ENCODE results near the gene FTCD.
A peak's percentile ranks its signal among the peaks of the same experiment; 100 is the strongest.
"Not testable (repeated sequence)": the region's sequence is repeated elsewhere in the genome, so short reads cannot be mapped to it uniquely, and the experiment has no call there.

Gene FTCD

GRCh38 chr21:46184625-46185555 lies 29.5 kb upstream of the FTCD start:
- H3K4me1 ChIP-seq (ENCODE audit: control insufficient read depth, insufficient read depth, low read length), result peaks cover 28% of the 10 kb centered on the region
- H3K36me3 ChIP-seq (ENCODE audit: insufficient read depth, low read length), result peaks cover 6% of the 10 kb centered on the region
- peak overlapping the region; percentile 95 for H3K4me2 ChIP-seq (ENCODE audit: low read length)
- H3K9me3 ChIP-seq (replicated peaks; ENCODE audit: low read length), result no peaks in the 10 kb centered on the region
- no peaks in the 10 kb centered on the region for H3K27me3 ChIP-seq (ENCODE audit: control insufficient read depth, insufficient read depth, low read length)
- peak overlapping the region; percentile 83 for H3K4me3 ChIP-seq (ENCODE audit: low read length)
- peak overlapping the region; percentile 47 for H3K9ac ChIP-seq (ENCODE audit: low read depth, low read length)

DNA sequence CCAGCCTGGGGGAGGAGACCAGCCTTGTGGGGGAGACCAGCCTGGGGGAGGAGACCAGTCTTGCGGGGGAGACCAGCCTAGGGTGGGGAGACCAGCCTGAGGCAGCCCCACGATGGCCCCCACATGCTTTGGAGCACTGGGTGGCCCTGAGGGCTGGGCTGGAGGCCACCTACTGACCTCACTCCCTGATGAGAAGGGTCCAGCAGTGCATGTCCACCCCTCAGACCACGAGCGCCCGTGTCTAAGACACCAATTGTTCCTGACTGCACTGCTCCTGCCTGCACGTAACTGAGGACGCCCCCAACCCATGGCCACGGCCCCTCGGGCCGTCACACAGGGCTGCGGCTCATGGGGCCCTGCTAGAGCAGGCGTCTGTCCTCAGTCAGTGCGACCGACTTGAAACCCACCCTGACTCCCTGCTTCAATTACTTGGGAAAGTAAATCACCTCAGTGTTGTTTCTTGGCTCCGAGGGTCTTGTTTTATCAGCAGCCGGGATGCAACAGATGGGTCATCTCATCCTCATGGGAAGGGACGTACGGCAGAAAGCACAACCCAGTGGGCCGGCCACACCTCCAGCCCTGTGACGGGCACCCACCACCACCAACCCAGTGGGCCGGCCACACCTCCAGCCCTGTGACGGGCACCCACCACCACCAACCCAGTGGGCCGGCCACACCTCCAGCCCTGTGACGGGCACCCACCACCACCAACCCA lies 28.7 kb upstream of the FTCD start, which contains the start of gene SPATC1L:
Gene SPATC1L (minus strand): TSS at position 550 of the 715 bp plus-strand sequence. CDS start 1,643 bp downstream, outside the sequence.
- Histone ChIP-seq H3K9me3 (replicated peaks; ENCODE audit: low read length) (no peaks in the 10 kb centered on the region), H3K4me2 (ENCODE audit: low read length) (peak within 1 kb of the TSS; percentile 96), H3K4me3 (ENCODE audit: low read length) (peak within 1 kb of the TSS; percentile 83), H3K9ac (ENCODE audit: low read depth, low read length) (peak within 1 kb of the TSS; percentile 68), H3K36me3 (ENCODE audit: insufficient read depth, low read length) (no peaks in the 10 kb centered on the region), H3K27me3 (ENCODE audit: control insufficient read depth, insufficient read depth, low read length) (no peaks in the 10 kb centered on the region), H3K4me1 (ENCODE audit: control insufficient read depth, insufficient read depth, low read length) (peaks cover 20% of the 10 kb centered on the region)

DNA sequence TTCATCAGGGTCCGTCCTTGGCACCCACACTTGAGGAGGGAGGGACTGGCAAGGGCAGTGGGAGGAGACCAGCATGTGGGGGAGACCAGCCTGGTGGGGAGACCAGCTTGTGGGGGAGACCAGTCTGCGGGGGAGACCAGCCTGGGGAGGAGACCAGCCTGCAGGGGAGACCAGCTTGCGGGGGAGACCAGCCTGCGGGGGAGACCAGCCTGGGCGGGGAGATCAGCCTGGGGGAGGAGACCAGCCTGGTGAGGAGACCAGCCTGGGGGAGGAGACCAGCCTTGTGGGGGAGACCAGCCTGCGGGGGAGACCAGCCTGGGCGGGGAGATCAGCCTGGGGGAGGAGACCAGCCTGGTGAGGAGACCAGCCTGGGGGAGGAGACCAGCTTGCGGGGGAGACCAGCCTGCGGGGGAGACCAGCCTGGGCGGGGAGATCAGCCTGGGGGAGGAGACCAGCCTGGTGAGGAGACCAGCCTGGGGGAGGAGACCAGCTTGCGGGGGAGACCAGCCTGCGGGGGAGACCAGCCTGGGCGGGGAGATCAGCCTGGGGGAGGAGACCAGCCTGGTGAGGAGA lies 28.0 kb upstream of the FTCD start:
- not testable (repeated sequence) for H3K27me3 ChIP-seq (ENCODE audit: control insufficient read depth, insufficient read depth, low read length); H3K36me3 ChIP-seq (ENCODE audit: insufficient read depth, low read length); H3K9me3 ChIP-seq (replicated peaks; ENCODE audit: low read length); H3K9ac ChIP-seq (ENCODE audit: low read depth, low read length)
- Histone ChIP-seq H3K4me2 (ENCODE audit: low read length) (peak overlapping the region; percentile 96), H3K4me3 (ENCODE audit: low read length) (peak overlapping the region; percentile 77), H3K4me1 (ENCODE audit: control insufficient read depth, insufficient read depth, low read length) (peaks cover 14% of the 10 kb centered on the region)

- Histone ChIP-seq H3K4me2 (ENCODE audit: low read length) (peak overlapping the region; percentile 60), H3K27me3 (ENCODE audit: control insufficient read depth, insufficient read depth, low read length) (no peaks in the 10 kb centered on the region), H3K36me3 (ENCODE audit: insufficient read depth, low read length) (no peaks in the 10 kb centered on the region), H3K4me3 (ENCODE audit: low read length) (peak overlapping the region; percentile 60), H3K4me1 (ENCODE audit: control insufficient read depth, insufficient read depth, low read length) (peaks cover 7% of the 10 kb centered on the region), H3K9me3 (replicated peaks; ENCODE audit: low read length) (no peaks in the 10 kb centered on the region), H3K9ac (ENCODE audit: low read depth, low read length) (no peak overlapping the region)
Measured at GRCh38 chr21:46182548-46183336, 27.4 kb upstream of the FTCD start.

- no peaks in the 10 kb centered on the region for H3K27me3 ChIP-seq (ENCODE audit: control insufficient read depth, insufficient read depth, low read length)
- H3K4me1 ChIP-seq (ENCODE audit: control insufficient read depth, insufficient read depth, low read length), result peaks cover 7% of the 10 kb centered on the region
Measured at GRCh38 chr21:46181953-46182547, 26.7 kb upstream of the FTCD start.

DNA sequence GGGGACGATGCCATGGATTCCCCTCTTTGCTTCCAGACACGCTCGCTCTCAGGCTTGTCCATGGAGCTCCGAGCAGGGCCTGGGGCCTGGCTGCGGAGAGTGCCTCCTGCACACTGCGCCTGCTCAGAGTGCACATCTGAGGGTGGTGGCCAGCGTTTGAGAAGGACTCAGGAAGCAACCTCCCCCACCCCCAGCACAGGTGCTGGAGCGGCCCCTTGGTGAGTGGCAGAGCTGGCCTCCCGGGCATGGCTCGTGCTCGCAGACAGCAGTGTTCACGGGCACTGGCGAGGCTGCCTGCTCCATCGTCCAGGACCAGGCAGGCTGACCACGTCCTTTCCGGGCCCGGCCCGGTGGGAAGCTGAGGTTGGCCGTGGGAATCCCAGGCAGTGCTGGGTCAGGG lies 26.1 kb upstream of the FTCD start:
- peaks cover 7% of the 10 kb centered on the region for H3K4me1 ChIP-seq (ENCODE audit: control insufficient read depth, insufficient read depth, low read length)
- H3K9me3 ChIP-seq (replicated peaks; ENCODE audit: low read length), result peaks cover 4% of the 10 kb centered on the region
- H3K4me3 ChIP-seq (ENCODE audit: low read length), result no peak overlapping the region
- H3K36me3 ChIP-seq (ENCODE audit: insufficient read depth, low read length), result no peaks in the 10 kb centered on the region
- H3K9ac ChIP-seq (ENCODE audit: low read depth, low read length), result no peak overlapping the region
- H3K4me2 ChIP-seq (ENCODE audit: low read length), result no peak overlapping the region
- H3K27me3 ChIP-seq (ENCODE audit: control insufficient read depth, insufficient read depth, low read length), result no peaks in the 10 kb centered on the region

More at GRCh38 chr21:46181953-46182547, 26.7 kb upstream of the FTCD start:
- no peaks in the 10 kb centered on the region for H3K9me3 ChIP-seq (replicated peaks; ENCODE audit: low read length)
- no peak overlapping the region for H3K4me3 ChIP-seq (ENCODE audit: low read length)
- H3K9ac ChIP-seq (ENCODE audit: low read depth, low read length), result no peak overlapping the region
- no peak overlapping the region for H3K4me2 ChIP-seq (ENCODE audit: low read length)
- no peaks in the 10 kb centered on the region for H3K36me3 ChIP-seq (ENCODE audit: insufficient read depth, low read length)

DNA sequence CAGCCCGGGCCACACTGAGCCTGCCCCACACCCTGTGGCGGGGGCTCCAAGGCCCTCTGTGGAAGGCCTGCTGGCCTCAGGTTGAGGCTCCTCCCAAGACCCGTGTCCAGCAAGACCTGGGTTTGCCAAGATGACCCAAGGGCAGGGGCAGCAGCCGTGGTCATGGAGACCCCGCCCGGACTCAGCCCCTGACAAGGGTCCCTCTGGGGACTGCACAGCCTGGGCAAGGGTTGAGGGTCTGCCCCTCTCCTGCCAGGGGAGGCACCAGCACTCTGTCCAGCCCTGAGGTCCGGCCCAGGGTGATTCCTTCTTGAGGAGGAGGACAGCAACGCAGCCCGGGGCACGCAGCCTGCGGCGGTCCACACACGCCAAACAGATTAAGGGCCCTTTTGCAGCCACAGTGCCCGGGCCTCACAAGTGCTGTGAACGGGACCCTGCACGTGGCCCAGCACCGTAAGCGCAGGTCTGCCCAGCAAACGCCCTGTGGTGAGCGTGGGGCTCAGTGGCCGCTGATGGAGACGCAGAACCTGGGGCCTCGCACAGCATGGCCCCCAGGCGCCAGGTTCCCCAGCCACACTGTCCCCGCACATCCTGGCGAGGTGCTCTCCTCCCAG lies 25.5 kb upstream of the FTCD start:
- no peak overlapping the region for H3K9ac ChIP-seq (ENCODE audit: low read depth, low read length)
- H3K27me3 ChIP-seq (ENCODE audit: control insufficient read depth, insufficient read depth, low read length), result no peaks in the 10 kb centered on the region
- no peak overlapping the region for H3K4me3 ChIP-seq (ENCODE audit: low read length)
- H3K4me2 ChIP-seq (ENCODE audit: low read length), result no peak overlapping the region
- peaks cover 7% of the 10 kb centered on the region for H3K4me1 ChIP-seq (ENCODE audit: control insufficient read depth, insufficient read depth, low read length)
- H3K36me3 ChIP-seq (ENCODE audit: insufficient read depth, low read length), result no peaks in the 10 kb centered on the region
- peaks cover 5% of the 10 kb centered on the region for H3K9me3 ChIP-seq (replicated peaks; ENCODE audit: low read length)

DNA sequence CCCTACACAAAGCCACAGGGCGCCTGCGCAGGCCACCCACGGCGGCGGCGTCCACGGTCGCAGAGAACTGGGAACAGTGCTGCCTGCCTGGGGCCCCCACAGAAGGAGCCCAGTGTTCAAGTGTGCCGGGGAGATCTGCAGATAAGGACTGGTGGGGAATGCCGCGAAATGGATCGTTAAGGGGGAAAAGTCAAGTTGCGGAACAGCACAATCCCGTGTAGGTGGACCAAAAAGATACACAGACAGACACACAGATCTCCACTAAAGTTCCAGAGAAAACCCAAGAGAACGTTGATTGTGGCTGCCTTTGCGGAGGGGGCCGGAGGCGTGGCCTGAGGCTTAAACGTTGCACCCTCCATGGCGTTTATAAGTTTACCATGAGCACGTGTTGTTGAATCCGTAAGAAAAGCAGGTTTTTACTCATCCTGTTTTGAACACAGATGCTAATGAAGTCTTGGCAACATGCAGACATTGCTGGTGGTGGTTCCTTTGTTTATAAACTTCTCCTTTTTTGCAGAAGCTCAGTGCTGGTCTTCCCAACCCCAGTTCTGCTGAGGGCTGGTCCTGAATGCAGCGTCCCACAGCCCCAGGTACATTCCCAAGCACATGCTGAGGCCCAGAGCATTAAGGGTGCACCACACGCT lies 24.8 kb upstream of the FTCD start:
- Histone ChIP-seq H3K27me3 (ENCODE audit: control insufficient read depth, insufficient read depth, low read length) (no peaks in the 10 kb centered on the region), H3K9me3 (replicated peaks; ENCODE audit: low read length) (peaks cover 5% of the 10 kb centered on the region), H3K9ac (ENCODE audit: low read depth, low read length) (no peak overlapping the region), H3K4me2 (ENCODE audit: low read length) (no peak overlapping the region), H3K4me1 (ENCODE audit: control insufficient read depth, insufficient read depth, low read length) (peaks cover 7% of the 10 kb centered on the region), H3K4me3 (ENCODE audit: low read length) (no peak overlapping the region), H3K36me3 (ENCODE audit: insufficient read depth, low read length) (no peaks in the 10 kb centered on the region)

- H3K9ac ChIP-seq (ENCODE audit: low read depth, low read length), result no peak overlapping the region
Measured at GRCh38 chr21:46179708-46180078, 24.3 kb upstream of the FTCD start.

DNA sequence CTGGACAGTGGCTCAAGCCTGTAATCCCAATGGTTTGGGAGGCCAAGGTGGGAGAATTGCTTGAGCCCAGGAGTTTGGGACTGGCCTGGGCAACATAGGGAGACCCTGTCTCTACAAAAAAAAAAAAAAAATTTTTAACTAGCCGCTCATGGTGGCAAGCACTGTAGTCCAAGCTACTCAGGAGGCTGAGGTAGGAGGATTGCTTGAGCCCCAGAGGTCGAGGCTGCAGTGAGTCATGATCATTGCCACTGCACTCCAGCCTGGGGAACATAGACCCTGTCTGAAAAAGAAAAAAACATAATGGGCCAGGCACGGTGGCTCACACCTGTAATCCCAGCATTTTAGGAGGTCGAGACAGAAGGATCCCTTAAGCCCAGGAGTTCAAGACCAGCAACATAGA lies 23.6 kb upstream of the FTCD start:
- Histone ChIP-seq H3K4me1 (ENCODE audit: control insufficient read depth, insufficient read depth, low read length) (peaks cover 7% of the 10 kb centered on the region), H3K4me2 (ENCODE audit: low read length) (no peak overlapping the region), H3K9me3 (replicated peaks; ENCODE audit: low read length) (peaks cover 5% of the 10 kb centered on the region), H3K4me3 (ENCODE audit: low read length) (no peak overlapping the region), H3K36me3 (ENCODE audit: insufficient read depth, low read length) (no peaks in the 10 kb centered on the region), H3K27me3 (ENCODE audit: control insufficient read depth, insufficient read depth, low read length) (no peaks in the 10 kb centered on the region), H3K9ac (ENCODE audit: low read depth, low read length) (no peak overlapping the region)

More at GRCh38 chr21:46179708-46180078, 24.3 kb upstream of the FTCD start:
- Histone ChIP-seq H3K4me3 (ENCODE audit: low read length) (no peak overlapping the region), H3K9me3 (replicated peaks; ENCODE audit: low read length) (peaks cover 5% of the 10 kb centered on the region), H3K4me2 (ENCODE audit: low read length) (no peak overlapping the region), H3K27me3 (ENCODE audit: control insufficient read depth, insufficient read depth, low read length) (no peaks in the 10 kb centered on the region), H3K36me3 (ENCODE audit: insufficient read depth, low read length) (no peaks in the 10 kb centered on the region), H3K4me1 (ENCODE audit: control insufficient read depth, insufficient read depth, low read length) (peaks cover 7% of the 10 kb centered on the region)

Measured in skeletal muscle satellite cell (primary cell).